Measurements from ENCODE around the gene EXOC4.

EXOC4 gene

DNA sequence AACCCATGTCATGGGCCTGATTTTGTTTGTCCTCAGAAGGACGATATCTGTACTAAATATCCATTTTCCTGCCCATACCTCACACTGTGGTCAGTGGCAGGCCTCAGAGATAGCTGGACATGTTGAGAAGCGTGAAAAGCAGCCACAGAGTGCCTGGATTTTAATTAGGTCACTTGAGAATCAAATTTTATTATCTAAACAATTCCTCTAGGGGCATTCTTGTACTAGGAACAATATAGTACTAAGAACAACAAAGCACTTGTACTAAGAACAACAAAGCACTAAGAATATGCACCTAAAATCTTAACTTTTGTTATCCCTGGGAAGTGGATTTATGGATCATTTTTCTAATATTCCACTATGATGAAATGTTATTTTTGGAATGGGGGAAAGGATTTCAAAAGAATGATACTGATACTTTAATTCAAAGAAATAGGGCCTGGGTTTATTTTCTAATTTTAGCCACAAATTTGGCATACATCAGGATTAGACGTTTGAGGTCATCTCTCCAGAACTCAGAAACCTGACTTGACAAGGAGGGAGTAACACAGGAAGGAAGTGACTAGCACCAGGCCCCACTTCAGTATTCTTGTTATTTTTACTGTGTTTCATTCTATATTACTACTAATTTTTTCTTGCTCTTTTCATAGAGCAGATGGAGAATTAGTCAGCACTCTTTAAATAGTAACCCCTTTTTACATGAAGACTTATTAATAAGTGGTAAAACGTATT, 112.2 kb downstream of the EXOC4 start:
- no peak overlapping the region for H3K27ac ChIP-seq
- TF ChIP-seq, protein P1, sequence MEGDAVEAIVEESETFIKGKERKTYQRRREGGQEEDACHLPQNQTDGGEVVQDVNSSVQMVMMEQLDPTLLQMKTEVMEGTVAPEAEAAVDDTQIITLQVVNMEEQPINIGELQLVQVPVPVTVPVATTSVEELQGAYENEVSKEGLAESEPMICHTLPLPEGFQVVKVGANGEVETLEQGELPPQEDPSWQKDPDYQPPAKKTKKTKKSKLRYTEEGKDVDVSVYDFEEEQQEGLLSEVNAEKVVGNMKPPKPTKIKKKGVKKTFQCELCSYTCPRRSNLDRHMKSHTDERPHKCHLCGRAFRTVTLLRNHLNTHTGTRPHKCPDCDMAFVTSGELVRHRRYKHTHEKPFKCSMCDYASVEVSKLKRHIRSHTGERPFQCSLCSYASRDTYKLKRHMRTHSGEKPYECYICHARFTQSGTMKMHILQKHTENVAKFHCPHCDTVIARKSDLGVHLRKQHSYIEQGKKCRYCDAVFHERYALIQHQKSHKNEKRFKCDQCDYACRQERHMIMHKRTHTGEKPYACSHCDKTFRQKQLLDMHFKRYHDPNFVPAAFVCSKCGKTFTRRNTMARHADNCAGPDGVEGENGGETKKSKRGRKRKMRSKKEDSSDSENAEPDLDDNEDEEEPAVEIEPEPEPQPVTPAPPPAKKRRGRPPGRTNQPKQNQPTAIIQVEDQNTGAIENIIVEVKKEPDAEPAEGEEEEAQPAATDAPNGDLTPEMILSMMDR (conservative IDR thresholded peaks at IDR 0.05) = peak; percentile 17
- no peak for TF ChIP-seq ZFX (IDR thresholded peaks at IDR 0.05)

DNA sequence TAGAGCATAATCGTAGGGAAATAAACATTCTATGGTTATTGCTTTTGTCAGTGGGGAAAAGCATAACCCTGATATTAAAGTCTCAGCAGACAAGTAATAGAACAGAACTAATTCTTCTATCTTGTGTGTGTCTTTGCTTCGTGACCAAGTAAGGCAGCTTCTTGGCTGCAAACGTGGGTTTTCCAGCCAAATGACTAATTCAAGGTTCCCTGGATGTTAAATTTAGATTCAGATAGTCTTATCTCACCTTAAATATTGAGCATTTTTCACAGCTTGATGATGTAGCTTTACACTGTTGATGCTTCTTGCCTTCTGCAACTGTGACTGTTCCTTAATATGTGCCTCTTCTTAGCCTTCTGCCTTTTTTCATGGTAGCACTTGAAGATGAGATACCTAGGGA, 113.0 kb downstream of the EXOC4 start:
- TF ChIP-seq, protein P1 (conservative IDR thresholded peaks at IDR 0.05) = no peak
- TF ChIP-seq ZFX (IDR thresholded peaks at IDR 0.05) = no peak
- no peak overlapping the region for H3K27ac ChIP-seq

DNA sequence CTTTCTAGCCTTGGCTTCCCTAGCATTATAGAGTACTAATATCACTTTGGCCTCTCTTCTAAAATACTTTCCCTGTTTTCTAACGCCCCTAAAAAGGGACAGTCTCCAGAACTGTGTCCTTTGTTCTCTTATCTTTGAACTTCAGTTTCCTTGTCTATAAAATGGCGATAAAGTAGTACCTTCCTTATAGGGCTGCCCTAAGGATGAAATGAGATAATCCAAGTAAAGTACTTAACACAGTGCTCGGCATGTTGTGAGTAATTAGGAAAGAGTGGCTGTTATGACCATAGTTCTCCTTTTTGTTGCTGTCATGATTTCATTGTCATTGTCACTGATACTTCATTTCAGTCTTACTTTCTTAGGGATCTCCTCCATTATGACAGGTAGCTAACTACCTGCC, 114.7 kb downstream of the EXOC4 start:
- no peak overlapping the region for H3K27ac ChIP-seq
- no peak for TF ChIP-seq ZFX (IDR thresholded peaks at IDR 0.05)
- TF ChIP-seq, protein P1 (conservative IDR thresholded peaks at IDR 0.05) = no peak

DNA sequence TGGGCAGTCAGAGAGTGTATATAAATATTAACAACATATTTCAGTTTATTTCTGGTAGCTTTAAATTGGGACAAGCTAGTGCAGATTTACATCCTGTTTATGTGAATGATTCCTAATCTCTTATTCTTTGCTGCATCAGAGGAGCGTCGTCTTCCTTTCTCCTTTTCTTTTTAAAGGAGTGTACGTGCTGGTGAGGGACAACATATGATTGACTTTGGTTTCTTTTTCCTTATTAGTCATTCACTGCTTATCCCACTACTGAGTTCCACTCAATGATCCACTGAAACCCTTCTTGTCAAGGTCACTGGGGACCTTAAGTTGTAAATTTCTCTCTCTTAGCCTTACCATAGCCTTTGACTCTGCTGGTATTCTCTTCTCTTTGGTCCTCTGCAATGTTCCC, 116.3 kb downstream of the EXOC4 start:
- H3K27ac ChIP-seq = no peak overlapping the region
- no peak for TF ChIP-seq ZFX (IDR thresholded peaks at IDR 0.05)
- TF ChIP-seq, protein P1 (conservative IDR thresholded peaks at IDR 0.05) = no peak

DNA sequence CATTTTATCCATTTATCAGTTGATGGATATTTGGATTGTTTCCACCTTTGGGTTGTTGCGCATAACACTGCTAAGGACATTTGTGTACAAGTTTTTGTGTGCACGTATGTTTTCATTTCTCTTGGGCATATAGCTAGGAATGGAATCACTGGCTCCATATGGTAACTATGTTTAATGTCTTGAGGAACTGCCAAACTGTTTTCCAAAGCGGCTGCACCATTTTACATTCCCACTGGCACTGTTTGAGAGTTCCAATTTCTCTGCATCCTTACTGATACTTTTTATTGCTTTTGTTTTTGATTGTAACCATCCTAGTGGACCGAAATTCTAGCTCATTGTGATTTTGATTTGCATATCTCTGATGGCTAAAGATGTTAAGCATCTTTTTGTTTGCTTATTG, 118.7 kb downstream of the EXOC4 start:
- TF ChIP-seq, protein P1 (conservative IDR thresholded peaks at IDR 0.05) = no peak
- TF ChIP-seq ZFX (IDR thresholded peaks at IDR 0.05) = no peak
- no peak overlapping the region for H3K27ac ChIP-seq

DNA sequence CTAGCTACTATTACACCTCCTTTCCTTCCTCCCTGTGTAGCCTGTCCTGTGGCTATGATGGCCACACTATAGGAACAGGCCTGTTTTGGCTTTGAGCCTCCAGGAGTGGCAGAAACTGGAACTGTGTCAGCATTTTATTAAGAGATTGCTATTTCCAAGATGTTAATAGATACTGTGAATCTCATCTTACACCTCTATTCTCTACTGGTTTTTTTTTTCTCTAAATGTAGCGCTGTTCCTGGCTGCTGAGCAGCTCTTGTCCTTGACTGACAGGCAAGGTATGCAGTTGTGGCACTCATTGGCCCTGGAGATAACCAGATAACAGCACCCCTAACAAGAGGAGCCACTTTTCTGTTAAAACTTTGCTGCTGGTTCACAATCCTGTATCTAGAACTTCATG, 119.5 kb downstream of the EXOC4 start:
- no peak for TF ChIP-seq ZFX (IDR thresholded peaks at IDR 0.05)
- TF ChIP-seq, protein P1 (conservative IDR thresholded peaks at IDR 0.05) = no peak
- H3K27ac ChIP-seq = no peak overlapping the region

DNA sequence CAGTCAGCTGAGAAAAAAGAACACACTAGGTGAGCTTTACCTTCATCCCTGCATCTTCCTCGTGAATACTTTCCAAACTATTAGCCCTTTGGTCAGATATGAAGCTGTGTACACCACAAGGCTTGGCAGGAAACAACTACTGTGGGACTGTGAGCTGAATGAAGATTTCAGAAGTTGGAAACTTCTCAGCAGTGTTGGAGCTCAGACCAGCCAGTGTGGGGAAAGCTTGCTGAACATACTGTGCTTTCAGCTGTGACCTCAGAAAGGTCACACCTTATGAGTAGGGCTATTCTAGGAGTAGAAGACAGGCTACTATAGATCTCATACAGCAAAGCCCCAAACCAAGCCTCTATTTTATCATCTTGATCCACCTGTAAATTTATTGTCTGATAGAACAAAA, 123.6 kb downstream of the EXOC4 start:
- H3K27ac ChIP-seq = no peak overlapping the region
- TF ChIP-seq ZFX (IDR thresholded peaks at IDR 0.05) = no peak

DNA sequence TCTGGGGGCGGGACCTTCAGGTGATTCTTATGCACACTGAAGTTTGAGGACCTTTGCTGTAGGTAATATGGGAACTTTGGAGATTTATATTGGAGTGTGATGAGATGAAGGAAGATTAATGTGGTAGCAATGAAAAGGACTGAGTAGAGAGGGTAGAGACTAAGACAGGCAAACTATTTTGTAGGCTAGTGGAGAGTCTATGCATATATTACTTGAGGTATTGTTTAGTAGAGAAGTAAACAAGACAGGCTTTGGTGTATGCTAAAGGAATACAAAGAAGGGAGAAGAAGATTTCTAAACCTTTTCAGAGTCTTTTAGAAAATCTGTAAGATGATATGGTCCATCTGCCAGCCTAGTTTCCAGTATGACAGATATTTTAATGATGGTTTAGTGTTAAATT, 129.1 kb downstream of the EXOC4 start:
- TF ChIP-seq, protein P1 (conservative IDR thresholded peaks at IDR 0.05) = no peak
- no peak for TF ChIP-seq ZFX (IDR thresholded peaks at IDR 0.05)

More for the DNA sequence above, 129.1 kb downstream of the EXOC4 start:
- H3K27ac ChIP-seq = no peak overlapping the region
